Activated naive CD4-positive, alpha-beta T cell treated with anti-CD3 and anti-CD28 coated beads, Interleukin-2, amount 50 U/mL, for 72 hours (primary cell): ENCODE measurements around the gene EFNA2. TPM values are rescaled to one million over a fixed set of nuclear protein-coding genes. Genes with fewer than 3 reads are reported as not detected.
"Not testable (repeated sequence)": the region's sequence is repeated elsewhere in the genome, so short reads cannot be mapped to it uniquely, and the experiment has no call there.

Experiments used
- ATAC-seq, 2 donors: fragments of 150-1000 bp; cut with Tn5 transposase; 2 replicates each; pipeline ENCODE4 v1.10.0; 2021; ENCODE audit warnings: mild to moderate bottlenecking in 2 of 2, moderate library complexity in 2 of 2
- DNase-seq, 2 donors: peaks; one replicate each; pipeline ENCODE4 v3.0.0; 2021 to 2022; ENCODE audit warnings: low spot score in 2 of 2
- H3K27ac Mint-ChIP-seq, 2 donors: one replicate each; pipeline ENCODE4 v1.8.0; 2022; ENCODE audit warnings: mild to moderate bottlenecking in 2 of 2, mixed read lengths in 2 of 2
- H3K36me3 Mint-ChIP-seq, 2 donors: one replicate each; pipeline ENCODE4 v1.8.0; 2022; ENCODE audit warnings: mixed read lengths in 2 of 2
- H3K9me3 Mint-ChIP-seq, 2 donors: one replicate each; pipeline ENCODE4 v1.8.0; 2022; ENCODE audit warnings: mixed read lengths in 2 of 2
- total RNA-seq, 2 donors: library from RNA; stranded (reverse); gene quantifications; one replicate each; pipeline ENCODE4 v1.2.3, GENCODE V29; 2022

EFNA2 gene
- total RNA-seq, 2 donors from 2014 or later, result 0.25 TPM; not detected in 1

DNA sequence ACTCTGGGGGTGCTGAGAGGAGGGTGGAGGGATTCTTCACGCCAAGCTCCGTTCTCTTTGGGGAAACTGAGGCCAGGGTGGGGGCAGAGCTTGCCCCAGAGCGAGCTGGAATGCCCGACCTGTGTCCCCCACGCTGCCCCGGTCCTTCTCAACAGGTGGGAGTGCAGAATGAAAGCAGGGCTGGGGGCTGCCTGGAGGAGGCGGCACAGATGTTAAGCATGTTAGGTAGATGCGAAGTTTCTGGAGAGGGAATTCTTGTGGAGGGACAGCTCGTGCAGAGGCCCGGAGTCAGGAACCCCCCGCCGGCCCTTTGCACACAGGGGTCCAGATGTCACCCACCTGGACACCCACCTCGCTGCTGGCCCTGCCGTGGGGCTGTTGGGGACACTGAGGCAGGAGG is 9.0 kb downstream of the EFNA2 start:
- H3K9me3 Mint-ChIP-seq, result no peaks in the 10 kb centered on the region
- H3K36me3 Mint-ChIP-seq, result no peaks in the 10 kb centered on the region
- H3K27ac Mint-ChIP-seq, result no peak overlapping the region
- ATAC-seq, result no peak
- no peak for DNase-seq

DNA sequence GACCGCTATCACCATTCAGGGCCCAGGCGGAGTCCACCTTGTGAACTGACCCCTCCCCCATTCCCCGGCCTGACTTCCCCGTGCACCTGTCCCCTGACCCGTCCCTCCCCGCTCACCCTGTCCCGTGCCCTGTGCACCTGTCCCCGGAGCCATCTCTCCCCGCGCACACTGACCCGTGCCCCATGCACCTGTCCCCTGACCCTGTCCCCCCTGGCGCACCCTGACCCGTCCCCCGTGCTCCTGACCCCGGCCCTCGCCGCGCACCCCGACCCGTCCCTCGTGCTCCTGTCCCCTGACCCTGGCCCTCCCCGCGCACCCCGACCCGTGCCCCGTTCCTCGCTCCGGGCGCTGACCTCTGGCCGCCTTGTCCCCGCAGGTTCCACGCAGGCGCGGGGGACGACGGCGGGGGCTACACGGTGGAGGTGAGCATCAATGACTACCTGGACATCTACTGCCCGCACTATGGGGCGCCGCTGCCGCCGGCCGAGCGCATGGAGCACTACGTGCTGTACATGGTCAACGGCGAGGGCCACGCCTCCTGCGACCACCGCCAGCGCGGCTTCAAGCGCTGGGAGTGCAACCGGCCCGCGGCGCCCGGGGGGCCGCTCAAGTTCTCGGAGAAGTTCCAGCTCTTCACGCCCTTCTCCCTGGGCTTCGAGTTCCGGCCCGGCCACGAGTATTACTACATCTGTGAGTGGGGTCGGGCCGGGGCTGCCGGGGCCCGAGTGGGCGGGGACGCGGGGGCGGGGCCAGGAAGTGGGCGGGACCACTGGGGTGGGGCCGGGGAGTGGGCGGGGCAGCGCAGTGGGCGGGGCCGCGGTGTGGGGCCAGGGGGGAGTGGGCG is 9.7 kb downstream of the EFNA2 start:
- no peaks in the 10 kb centered on the region for H3K9me3 Mint-ChIP-seq
- no peaks in the 10 kb centered on the region for H3K36me3 Mint-ChIP-seq
- peak in 1 of 2 donors; percentile 55 for DNase-seq
- no peak overlapping the region for H3K27ac Mint-ChIP-seq
- ATAC-seq, result peak in 1 of 2 donors; percentile 66

DNA sequence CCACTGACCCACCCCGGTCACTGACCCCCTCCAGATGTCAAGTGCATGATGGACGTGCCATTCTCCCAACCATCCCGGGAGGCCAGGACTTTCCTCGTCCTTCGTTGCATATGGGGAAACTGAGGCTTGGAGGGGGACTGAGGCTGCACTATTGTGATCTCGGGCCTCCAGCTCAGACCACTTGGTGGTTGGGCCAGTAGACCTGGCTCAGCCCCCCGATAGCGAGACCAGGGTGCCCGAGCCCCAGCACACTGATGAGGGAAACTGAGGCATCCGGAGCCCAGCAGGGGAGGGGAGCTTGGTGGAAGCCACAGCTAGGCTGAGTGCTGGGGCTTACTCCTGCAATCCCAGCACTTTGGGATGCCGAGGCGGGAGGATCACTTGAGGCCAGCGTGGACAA is 10.4 kb downstream of the EFNA2 start:
- no peak for ATAC-seq
- no peak for DNase-seq
- H3K36me3 Mint-ChIP-seq, result no peaks in the 10 kb centered on the region
- H3K9me3 Mint-ChIP-seq, result no peaks in the 10 kb centered on the region
- H3K27ac Mint-ChIP-seq, result no peak overlapping the region

DNA sequence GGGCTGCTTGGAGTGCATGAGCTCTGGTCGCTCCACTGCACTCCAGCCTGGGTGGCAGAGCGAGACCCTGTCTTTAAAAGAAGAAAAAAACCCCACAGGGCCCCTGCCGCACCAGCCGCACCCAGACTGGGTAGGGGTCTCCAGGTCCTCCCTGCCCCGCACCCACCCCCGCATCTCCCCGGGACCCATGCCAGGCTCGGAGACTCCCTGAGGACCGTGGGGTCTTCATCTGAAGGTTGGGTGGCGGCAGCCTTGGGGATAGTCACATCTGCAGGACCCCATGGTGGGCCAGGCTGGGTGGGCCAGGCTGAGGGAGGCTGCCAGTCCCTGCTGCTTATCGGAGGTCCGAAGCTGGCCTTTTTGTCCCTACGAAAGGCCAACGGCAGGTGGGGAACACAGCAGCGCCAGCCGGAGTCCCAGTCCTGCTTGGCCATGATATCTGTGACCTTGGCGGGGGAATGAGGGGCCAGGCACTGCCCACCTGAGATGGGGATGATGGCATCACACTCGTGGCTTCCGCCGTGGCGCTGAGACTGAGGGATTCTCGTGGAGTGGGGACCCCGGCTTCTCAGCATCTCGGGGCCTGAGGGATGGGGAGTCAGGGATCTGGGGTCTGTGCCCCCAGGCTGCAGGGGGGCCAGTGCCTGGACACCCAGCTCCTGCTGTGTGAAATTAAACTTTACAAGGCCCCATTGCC is 11.1 kb downstream of the EFNA2 start:
- H3K9me3 Mint-ChIP-seq, result no peaks in the 10 kb centered on the region
- no peak for ATAC-seq
- DNase-seq, result no peak

DNA sequence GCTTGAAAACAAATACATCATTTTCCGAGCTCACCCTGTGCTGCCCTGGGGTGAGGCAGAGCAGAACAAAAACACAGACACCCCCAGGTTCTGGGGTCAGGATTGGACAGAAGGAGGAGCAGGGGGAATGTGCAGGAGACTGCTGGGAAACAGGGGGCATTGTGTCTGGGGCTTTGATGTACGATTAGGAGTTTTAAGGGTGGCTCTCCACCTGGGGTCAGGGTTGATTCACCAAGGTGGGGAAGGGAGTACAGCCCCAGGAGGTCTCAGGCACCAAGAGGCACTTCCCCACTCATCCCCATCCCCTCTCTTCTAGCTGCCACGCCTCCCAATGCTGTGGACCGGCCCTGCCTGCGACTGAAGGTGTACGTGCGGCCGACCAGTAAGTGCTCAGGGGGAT is 12.6 kb downstream of the EFNA2 start:
- no peak for DNase-seq
- Mint-ChIP-seq H3K36me3 (no peaks in the 10 kb centered on the region), H3K9me3 (no peaks in the 10 kb centered on the region), H3K27ac (no peak overlapping the region)
- no peak for ATAC-seq

More for the DNA sequence above, 11.1 kb downstream of the EFNA2 start:
- H3K36me3 Mint-ChIP-seq, result no peaks in the 10 kb centered on the region
- no peak overlapping the region for H3K27ac Mint-ChIP-seq

DNA sequence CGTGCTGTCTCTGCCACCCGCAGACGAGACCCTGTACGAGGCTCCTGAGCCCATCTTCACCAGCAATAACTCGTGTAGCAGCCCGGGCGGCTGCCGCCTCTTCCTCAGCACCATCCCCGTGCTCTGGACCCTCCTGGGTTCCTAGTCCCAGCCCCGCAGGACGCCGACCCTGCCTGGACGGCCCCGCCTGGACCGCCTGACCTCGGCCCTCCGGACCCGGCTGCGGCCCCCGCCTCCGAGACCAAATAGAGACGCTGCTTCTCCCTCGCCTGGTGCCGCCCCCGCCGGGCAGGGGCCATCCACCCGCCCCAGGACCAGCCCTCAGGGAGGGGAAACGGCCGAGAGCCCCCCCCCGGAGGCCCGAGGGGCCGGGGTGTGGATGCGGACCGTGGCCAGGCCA is 14.1 kb downstream of the EFNA2 start:
- no peaks in the 10 kb centered on the region for H3K36me3 Mint-ChIP-seq
- no peak for DNase-seq
- H3K27ac Mint-ChIP-seq, result no peak overlapping the region

DNA sequence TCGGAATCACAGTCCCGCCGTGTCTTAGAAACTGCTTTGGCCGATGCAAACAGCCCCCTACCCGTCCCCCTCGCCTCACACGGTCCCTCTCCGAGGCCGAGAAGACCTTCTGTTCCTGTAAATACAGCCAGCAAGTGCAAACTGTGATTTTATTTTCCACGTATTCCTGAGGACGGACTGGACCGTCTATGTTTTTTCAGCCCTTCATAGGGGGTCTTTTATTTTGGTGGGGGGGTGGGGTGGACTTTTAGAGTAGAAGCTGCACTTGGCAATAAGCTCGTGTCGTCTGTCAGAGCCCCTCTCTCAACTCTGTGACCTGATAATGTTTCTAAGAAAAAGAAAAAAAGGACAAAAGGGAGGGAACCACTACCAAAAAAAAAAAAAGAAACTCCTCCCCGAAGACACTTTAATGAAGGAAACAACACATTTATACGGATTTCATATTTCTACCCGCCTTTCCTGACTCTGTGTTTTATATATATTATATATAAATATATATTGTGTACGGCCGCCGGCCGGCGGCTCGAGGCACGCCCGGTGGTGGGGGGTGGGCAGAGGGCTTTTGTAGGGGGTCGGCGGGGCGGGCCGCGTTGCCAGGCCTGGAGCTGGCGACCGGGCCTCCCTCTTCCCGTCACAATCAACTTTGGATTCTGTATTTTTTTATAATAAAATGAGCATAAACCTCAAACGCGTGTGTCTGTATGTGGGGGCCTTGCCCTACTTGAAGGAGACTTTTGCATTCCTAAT is 15.2 kb downstream of the EFNA2 start:
- no peak for ATAC-seq
- no peak overlapping the region for H3K27ac Mint-ChIP-seq
- no peaks in the 10 kb centered on the region for H3K9me3 Mint-ChIP-seq
- H3K36me3 Mint-ChIP-seq, result no peaks in the 10 kb centered on the region
- DNase-seq, result no peak

More for the DNA sequence above, 14.1 kb downstream of the EFNA2 start:
- no peaks in the 10 kb centered on the region for H3K9me3 Mint-ChIP-seq
- no peak for ATAC-seq

DNA sequence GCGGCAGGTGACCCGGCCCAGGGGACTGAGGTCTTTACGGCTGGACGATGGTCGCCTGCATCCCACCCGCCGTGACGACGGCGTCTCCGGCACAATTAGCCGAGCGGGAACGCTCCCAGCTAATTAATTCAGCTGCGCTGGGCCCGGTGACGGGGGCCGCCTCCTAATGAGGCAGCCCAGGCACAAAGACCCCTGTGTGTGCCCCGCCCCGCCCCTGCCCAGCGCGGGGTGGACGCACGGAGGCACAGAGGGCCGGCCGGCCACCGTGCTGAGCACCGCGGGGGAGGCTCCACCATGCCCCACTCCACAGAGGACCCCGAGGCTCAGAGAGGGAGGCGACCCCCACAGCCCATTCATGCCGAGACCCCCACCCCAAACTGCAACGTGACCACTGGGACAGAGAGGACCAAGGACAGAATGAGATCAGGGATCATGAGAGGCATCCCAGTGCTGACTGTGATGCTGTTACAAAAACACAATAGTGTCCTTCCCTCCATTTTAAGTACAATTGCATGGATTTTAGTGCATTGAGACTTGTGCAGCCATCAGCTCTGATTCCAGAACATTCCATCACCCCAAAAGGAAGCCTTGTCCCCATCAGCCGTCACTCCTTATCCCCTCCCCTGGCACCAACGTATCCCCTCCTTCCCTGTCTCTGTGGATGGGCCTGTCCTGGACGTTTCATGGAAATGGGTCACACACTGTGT is 17.0 kb downstream of the EFNA2 start:
- Mint-ChIP-seq H3K36me3 (no peaks in the 10 kb centered on the region), H3K9me3 (no peaks in the 10 kb centered on the region), H3K27ac (no peak overlapping the region)
- no peak for ATAC-seq
- DNase-seq, result no peak

DNA sequence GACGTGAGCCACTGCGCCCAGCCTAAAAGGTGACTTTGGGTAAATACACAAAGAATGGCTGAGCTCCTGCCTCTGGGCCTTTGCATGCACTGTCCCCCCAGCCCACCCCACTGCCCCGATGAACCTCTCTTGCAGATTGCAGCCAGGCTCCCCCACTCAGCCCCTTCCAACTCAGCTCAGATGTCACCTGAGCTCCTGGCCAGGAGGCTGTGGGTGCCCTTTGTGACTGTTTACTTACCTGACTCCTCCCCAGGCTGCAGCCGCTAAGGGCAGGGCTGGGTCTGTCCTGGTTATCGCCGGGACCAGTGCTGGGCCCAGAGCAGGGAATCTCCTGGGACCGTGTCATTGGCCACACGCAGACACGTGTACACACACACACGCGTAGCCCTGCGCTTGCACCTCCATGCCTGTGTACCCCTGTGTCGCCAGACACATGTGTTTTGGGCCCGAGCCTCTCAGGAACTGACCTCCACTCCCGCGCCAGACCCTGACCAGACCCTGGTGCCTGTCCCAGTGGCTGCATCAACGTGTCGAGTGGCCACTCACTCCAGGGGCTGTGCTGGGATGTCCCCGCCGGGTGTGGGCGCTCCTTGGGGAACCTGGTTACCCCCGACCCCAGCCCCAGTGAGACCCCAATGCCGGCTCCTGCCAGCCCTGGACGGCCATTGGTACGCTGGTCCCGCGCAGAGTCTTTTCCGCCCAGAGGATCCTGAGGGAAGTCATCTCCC is 18.7 kb downstream of the EFNA2 start:
- H3K9me3 Mint-ChIP-seq, result no peaks in the 10 kb centered on the region
- no peak for ATAC-seq

DNA sequence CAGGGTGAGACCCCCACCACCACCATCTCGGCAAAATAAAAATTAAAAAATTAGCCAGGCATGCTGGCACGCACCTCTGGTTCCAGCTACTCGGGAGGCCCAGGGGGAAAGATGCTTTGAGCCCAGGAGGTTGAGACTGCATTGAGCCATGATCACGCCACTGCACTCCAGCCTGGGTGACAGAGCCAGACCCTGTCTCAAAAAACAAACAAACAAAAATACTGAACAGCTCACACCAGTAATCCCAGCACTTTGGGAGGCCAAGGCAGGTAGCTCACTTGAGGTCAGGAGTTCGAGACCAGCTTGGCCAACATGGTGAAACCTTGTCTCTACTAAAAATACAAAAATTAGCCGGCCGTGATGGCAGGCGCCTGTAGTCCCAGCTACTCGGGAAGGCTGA is 19.7 kb downstream of the EFNA2 start:
- not testable (repeated sequence) for ATAC-seq, DNase-seq, H3K36me3 Mint-ChIP-seq, H3K27ac Mint-ChIP-seq, H3K9me3 Mint-ChIP-seq

More for the DNA sequence above, 18.7 kb downstream of the EFNA2 start:
- Mint-ChIP-seq H3K27ac (no peak overlapping the region), H3K36me3 (no peaks in the 10 kb centered on the region)
- no peak for DNase-seq

DNA sequence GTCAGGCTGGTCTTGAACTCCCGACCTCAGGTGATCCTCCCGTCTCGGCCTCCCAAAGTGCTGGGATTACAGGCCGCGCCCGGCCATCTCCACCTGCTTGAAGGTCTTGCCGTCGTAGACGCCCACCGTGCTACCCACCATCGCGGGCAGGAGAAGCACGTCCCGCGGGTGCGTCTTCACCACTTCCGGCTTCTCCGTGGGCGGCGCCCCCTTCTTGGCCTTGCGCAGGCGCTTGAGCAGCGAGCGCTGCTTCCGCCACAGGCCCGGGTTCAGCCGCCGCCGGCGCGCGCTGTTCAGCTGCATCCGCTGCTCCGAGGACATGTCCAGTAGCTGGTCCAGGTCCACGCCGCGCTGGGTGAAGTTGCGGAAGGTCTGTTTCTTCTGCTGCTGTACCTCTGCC is 21.6 kb downstream of the EFNA2 start:
- no peak for ATAC-seq
- Mint-ChIP-seq H3K36me3 (no peaks in the 10 kb centered on the region), H3K9me3 (no peaks in the 10 kb centered on the region), H3K27ac (no peak overlapping the region)
- no peak for DNase-seq

DNA sequence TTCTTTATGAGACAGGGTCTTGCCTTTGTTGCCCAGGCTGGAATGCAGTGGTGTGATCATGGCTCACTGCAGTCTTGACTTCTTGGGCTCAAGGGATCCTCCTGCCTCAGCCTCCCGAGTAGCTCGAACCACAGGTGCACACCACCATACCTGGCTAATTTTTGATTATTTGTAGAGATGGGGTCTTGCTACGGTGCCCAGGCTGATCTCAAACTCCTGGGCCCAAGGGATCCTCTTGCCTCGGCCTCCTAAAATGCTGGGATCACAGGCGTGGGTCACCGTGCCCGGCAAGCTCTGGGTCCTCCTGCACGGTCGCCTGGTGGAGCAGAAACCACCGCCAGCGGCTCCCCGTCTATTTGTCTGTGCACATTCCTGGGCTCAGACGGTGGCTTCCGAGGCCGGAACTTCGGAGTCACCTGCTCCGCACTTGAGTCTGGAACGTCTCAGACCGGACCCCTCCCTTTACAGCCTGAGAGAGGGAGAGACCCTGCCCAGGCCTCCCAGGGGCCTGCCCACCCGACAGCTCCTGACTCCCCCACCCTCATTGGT is 22.2 kb downstream of the EFNA2 start:
- no peak for ATAC-seq
- H3K36me3 Mint-ChIP-seq, result no peaks in the 10 kb centered on the region
- H3K9me3 Mint-ChIP-seq, result no peaks in the 10 kb centered on the region
- no peak for DNase-seq
- no peak overlapping the region for H3K27ac Mint-ChIP-seq

DNA sequence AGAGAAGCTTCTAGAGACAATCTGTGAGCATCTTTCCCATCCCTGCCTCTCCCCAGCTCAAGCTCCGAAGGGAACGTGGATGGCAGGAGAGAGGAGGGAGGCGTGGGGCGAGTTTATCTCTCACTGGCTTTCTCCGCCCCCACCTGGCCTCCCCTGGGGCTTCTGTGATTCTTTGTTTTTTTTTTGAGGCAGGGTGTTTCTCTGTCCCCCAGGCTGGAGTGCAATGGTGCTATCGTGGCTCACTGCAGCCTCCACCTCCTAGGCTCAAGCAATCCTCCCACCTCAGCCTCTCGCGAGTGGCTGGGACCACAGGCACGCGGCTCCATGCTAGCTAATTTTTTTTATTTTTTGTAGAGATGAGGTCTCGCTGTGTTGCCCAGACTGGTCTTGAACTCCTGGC is 23.0 kb downstream of the EFNA2 start:
- peak overlapping the region in 1 of 2 donors; percentile 36 for H3K27ac Mint-ChIP-seq
- no peak for ATAC-seq
- DNase-seq, result no peak
- no peaks in the 10 kb centered on the region for H3K36me3 Mint-ChIP-seq
- no peaks in the 10 kb centered on the region for H3K9me3 Mint-ChIP-seq

DNA sequence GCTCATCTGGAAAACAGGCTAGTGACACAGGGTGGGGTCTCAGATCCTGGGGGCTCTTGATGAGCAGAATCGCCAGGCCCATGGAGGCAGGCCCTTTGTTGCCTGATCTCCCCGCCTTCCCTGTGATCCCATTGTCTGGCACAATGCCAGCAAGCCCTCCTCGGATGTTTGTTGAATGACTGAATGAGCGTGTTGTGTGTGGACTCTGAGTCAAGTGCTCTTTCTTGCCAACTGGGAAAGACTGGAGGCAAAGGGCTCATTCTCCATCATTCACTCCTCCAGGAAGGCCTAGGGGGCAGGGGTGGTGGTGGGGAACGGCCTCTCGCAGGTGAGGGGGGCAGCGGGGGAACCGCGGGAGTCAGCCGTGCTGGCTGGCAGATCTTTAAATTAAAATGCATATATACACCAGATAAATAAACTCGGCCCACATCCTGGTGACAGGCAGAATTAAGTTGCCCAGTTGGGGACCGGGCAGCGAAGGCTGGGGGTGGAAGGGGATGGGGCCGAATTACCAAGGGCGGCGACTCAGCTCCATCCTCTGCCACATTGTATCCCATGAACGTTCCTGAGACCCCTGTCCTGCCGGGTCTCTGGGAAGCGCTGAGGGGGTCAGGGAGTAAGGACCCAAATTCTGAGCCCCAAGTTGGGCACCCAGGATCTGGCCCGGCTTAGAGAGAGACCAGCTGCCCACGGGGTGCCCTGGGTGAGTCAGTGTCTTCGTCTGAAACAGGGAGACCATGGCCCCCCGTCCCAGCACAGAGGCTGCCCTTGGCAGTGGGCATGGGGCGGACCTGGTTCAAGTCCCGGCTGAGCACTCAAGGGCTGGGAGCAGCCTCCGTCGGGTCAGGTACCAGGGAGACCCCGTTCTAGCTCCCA is 24.5 kb downstream of the EFNA2 start:
- H3K9me3 Mint-ChIP-seq, result no peaks in the 10 kb centered on the region

DNA sequence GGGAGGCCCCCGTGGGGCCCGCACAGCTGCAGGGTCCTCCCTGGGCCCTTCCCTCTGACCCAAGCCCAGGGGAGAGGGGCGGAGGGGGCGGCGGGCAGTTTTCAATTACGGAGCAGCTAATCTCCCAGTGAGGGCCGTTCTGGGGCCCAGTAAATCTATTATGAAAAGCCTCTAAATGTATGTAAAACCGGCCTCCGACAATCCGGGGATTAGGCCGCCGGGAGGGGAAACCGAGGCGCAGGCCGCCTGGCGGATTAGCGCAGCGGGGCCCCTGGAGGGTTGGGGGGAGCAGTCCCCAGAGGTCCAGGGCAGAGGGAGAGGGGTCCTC is 25.1 kb downstream of the EFNA2 start:
- ATAC-seq, result no peak

More for the DNA sequence above, 24.5 kb downstream of the EFNA2 start:
- Mint-ChIP-seq H3K27ac (no peak overlapping the region), H3K36me3 (no peaks in the 10 kb centered on the region)
- no peak for ATAC-seq
- no peak for DNase-seq

More for the DNA sequence above, 25.1 kb downstream of the EFNA2 start:
- no peak overlapping the region for H3K27ac Mint-ChIP-seq
- no peaks in the 10 kb centered on the region for H3K36me3 Mint-ChIP-seq
- H3K9me3 Mint-ChIP-seq, result no peaks in the 10 kb centered on the region
- DNase-seq, result no peak
